Panc1 (cell line): ENCODE measurements around the gene IL13RA1.

Experiments
- CTCF ChIP-seq: fragments of 450-650 bp; IDR thresholded peaks from 2 replicates; pipeline ENCODE4 v1.5.1; 2017; ENCODE audit warnings: mild to moderate bottlenecking
- POLR2AphosphoS5 ChIP-seq: IDR thresholded peaks from 2 replicates; pipeline ENCODE4 v1.6.1; 2012; ENCODE audit warnings: mild to moderate bottlenecking, low read depth, low read length, moderate library complexity
- SIN3A ChIP-seq: IDR thresholded peaks from 2 replicates; pipeline ENCODE4 v1.6.1; 2012; ENCODE audit warnings: low read depth, mild to moderate bottlenecking, low read length, moderate library complexity, borderline replicate concordance; ENCODE audit not compliant: insufficient read depth

- peak; percentile 31; the same call in 1 of the 2 replicates for TF ChIP-seq CTCF
- no peak for TF ChIP-seq POLR2AphosphoS5
- no peak for TF ChIP-seq SIN3A
Measured at GRCh38 chrX:118679290-118679689, 48.1 kb upstream of the IL13RA1 start.
